B cell (primary cell): ENCODE results near the gene NOXA1. TPM values are rescaled to one million over a fixed set of nuclear protein-coding genes. Genes with fewer than 3 reads are reported as not detected.

Experiments
- ATAC-seq: fragments of 200-7000 bp; cut with Tn5 transposase; one replicate; pipeline ENCODE4 v1.10.0; 2021; ENCODE audit warnings: low read depth, mild to moderate bottlenecking, moderate number of reproducible peaks, moderate library complexity
- CTCF ChIA-PET: fragments of 350-600 bp; sonication (Branson Sonifier 250); formaldehyde crosslinking; loops from one replicate; lab custom pipeline; 2021; ENCODE audit warnings: antibody characterized with exemption, inconsistent platforms; lab: Charles Lee
- POLR2A ChIA-PET: fragments of 350-600 bp; sonication (Branson Sonifier 250); formaldehyde crosslinking; loops from one replicate; lab custom pipeline; 2021; ENCODE audit warnings: antibody characterized with exemption; lab: Charles Lee
- DNase-seq: peaks from one replicate; pipeline ENCODE4 v3.0.0; 2013
- H2AFZ ChIP-seq: 2 replicates; pipeline ENCODE4 v1.6.1; 2012; ENCODE audit warnings: mild to moderate bottlenecking, low read depth, low read length; ENCODE audit not compliant: insufficient read depth, poor library complexity, severe bottlenecking
- H3K27ac ChIP-seq, 2 donors: 1 replicate in 1 of 2; 2 replicates in 1 of 2; pipeline ENCODE4 v1.5.1; 2012 to 2013; ENCODE audit warnings: low read length in 2 of 2, mild to moderate bottlenecking in 2 of 2, moderate library complexity in 1 of 2
- H3K27me3 ChIP-seq, 4 experiments: fragments of 200-600 bp in 1 of 4; sonication (generic) in 1 of 4; replicated peaks in 1 of 4; 1 replicate in 2 of 4; 2 replicates in 2 of 4; pipeline versions ENCODE4 v1.6.1 to v1.7.0; 2013 to 2016; ENCODE audit warnings: low read length in 3 of 4, mild to moderate bottlenecking in 2 of 4, mixed read lengths in 1 of 4, moderate library complexity in 1 of 4; ENCODE audit not compliant: insufficient read depth in 4 of 4, control insufficient read depth in 3 of 4; ENCODE audit errors: control extremely low read depth in 1 of 4
- H3K36me3 ChIP-seq, 2 experiments: replicated peaks in 1 of 2; 1 replicate in 1 of 2; 2 replicates in 1 of 2; pipeline versions ENCODE4 v1.6.1 to v1.7.1; 2013; ENCODE audit warnings: low read length in 1 of 2; ENCODE audit not compliant: insufficient read depth in 2 of 2, control insufficient read depth in 1 of 2; ENCODE audit errors: control extremely low read depth in 1 of 2, extremely low read depth in 1 of 2
- H3K4me1 ChIP-seq, 2 donors: fragments of 200-600 bp in 1 of 2; sonication (generic) in 1 of 2; 1 replicate in 1 of 2; 2 replicates in 1 of 2; pipeline versions ENCODE4 v1.5.1 to v1.6.1; 2013 to 2017; ENCODE audit warnings: low read length in 2 of 2; ENCODE audit not compliant: control insufficient read depth in 2 of 2, insufficient read depth in 2 of 2
- H3K4me2 ChIP-seq: replicated peaks from 2 replicates; pipeline ENCODE3; 2012; ENCODE audit warnings: mild to moderate bottlenecking, low read depth, low read length; ENCODE audit not compliant: poor library complexity, severe bottlenecking
- H3K4me3 ChIP-seq, 5 experiments: fragments of 200-600 bp in 1 of 5; sonication (generic) in 1 of 5; 1 replicate in 3 of 5; 2 replicates in 2 of 5; pipeline versions ENCODE4 v1.5.1 to v1.7.0; 2011 to 2016; ENCODE audit warnings: low read length in 4 of 5, mild to moderate bottlenecking in 4 of 5, low read depth in 2 of 5, control low read depth in 1 of 5, moderate library complexity in 1 of 5; ENCODE audit not compliant: insufficient read depth in 1 of 5; ENCODE audit errors: control extremely low read depth in 1 of 5, extremely low read depth in 1 of 5
- H3K79me2 ChIP-seq: fragments of 200-600 bp; sonication (generic); one replicate; pipeline ENCODE4 v1.6.0; 2016; ENCODE audit warnings: low read length; ENCODE audit not compliant: control insufficient read depth, insufficient read depth
- H3K9ac ChIP-seq: fragments of 200-600 bp; sonication (generic); 2 replicates; pipeline ENCODE4 v1.6.1; 2017; ENCODE audit warnings: mild to moderate bottlenecking, low read length, moderate library complexity
- H3K9me3 ChIP-seq, 3 donors: one replicate each; pipeline versions ENCODE4 v1.6.1 to v1.7.1; 2013; ENCODE audit warnings: low read length in 2 of 3; ENCODE audit not compliant: control insufficient read depth in 2 of 3, insufficient read depth in 1 of 3; ENCODE audit errors: control extremely low read depth in 1 of 3
- H4K20me1 ChIP-seq: 2 replicates; pipeline ENCODE4 v1.6.0; 2012; ENCODE audit warnings: mild to moderate bottlenecking, low read length; ENCODE audit not compliant: insufficient read depth, control insufficient read depth, poor library complexity, severe bottlenecking
- H3K27ac Mint-ChIP-seq: one replicate; pipeline ENCODE4 v1.8.0; 2021; ENCODE audit warnings: mixed read lengths
- H3K27me3 Mint-ChIP-seq: one replicate; pipeline ENCODE4 v1.8.0; 2021; ENCODE audit warnings: mixed read lengths
- H3K4me1 Mint-ChIP-seq: one replicate; pipeline ENCODE4 v1.8.0; 2021; ENCODE audit warnings: mixed read lengths
- H3K4me3 Mint-ChIP-seq: one replicate; pipeline ENCODE4 v1.8.0; 2021; ENCODE audit warnings: mixed read lengths
- H3K9me3 Mint-ChIP-seq: one replicate; pipeline ENCODE4 v1.8.0; 2022; ENCODE audit warnings: mixed read lengths; ENCODE audit not compliant: insufficient read depth
- EZH2 ChIP-seq: IDR thresholded peaks from 2 replicates; pipeline ENCODE4 v1.6.1; 2012; ENCODE audit warnings: borderline replicate concordance, low read depth, mild to moderate bottlenecking, moderate library complexity, low read length; ENCODE audit not compliant: insufficient read depth, poor library complexity, severe bottlenecking
- WGBS: methylation state at CpG from one replicate; pipeline ENCODE4 v1.1.5; 2013; ENCODE audit warnings: missing lambda C conversion rate; ENCODE audit not compliant: insufficient coverage; 5-methylcytosine and 5-hydroxymethylcytosine counted together
- intact Hi-C: fragments of 100-400 bp; cut with micrococcal nuclease; formaldehyde crosslinking; loops from one replicate; pipeline ENCODE4 v1.10.0; 2022
- polyA plus RNA-seq: library from polyadenylated mRNA; depleted of rRNA; stranded (reverse); fragments of >200 nt; gene quantifications from 2 replicates; pipeline ENCODE4 v1.2.3, GENCODE V29; 2012
- total RNA-seq, 2 donors: library from RNA; stranded (reverse); fragments of 120-200 nt in 1 of 2; gene quantifications; 1 replicate in 1 of 2; 2 replicates in 1 of 2; pipeline versions ENCODE4 v1.2.3 to v1.2.4, GENCODE V29; 2013 to 2022
- TF ChIP-seq, protein P1 (sequence below): fragments of 200-600 bp; IDR thresholded peaks from one replicate; pipeline ENCODE4 v1.8.0; 2022; ENCODE audit warnings: antibody characterized with exemption, mild to moderate bottlenecking

Gene NOXA1
- total and polyA plus RNA-seq, 2 donors (not counting 1 experiment from before 2014, with no cell fraction given): 5.7 to 7.7 TPM

DNA sequence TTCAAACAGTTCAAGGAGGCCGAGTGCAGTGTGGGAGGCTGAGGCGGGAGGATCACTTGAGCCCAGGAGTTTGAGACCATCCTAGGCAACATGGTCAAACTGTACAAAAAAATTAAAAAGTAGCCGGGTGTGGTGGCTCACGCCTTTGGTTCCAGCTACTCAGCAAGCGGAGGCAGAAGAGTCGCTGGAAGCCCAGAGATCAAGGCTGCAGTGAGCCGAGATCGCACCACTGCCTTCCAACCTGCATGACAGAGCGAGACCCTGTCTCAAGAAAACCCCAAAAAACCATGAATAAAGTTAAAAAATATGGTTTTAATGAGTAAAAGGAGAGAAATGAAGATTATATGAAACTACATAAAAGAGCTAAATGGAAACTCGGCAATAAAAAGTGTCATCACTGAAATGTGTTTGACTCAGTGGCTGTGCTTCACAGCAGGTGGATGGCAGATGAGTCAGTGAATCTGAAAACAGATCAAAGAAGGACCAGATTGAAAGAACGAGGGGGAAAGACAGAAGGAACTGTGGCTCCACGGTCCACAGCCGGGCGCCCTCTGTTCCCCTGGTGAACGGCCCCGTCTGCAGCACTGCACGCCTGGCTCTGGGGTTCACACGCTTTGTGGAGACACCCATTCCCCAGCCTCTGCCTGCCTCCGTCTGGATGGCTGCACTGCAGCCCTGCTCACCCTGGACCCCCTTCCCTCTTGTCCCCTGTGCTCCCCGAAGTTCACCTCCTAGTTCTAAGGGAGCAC is 25.3 kb upstream of the NOXA1 start:
- Mint-ChIP-seq H3K9me3 (no peaks in the 10 kb centered on the region), H3K4me1 (peaks cover 26% of the 10 kb centered on the region), H3K4me3 (no peak overlapping the region), H3K27ac (no peak overlapping the region), H3K27me3 (no peaks in the 10 kb centered on the region)
- Histone ChIP-seq H3K4me1 (peaks cover 9 to 17% of the 10 kb centered on the region in 2 donors), H2AFZ (no peak overlapping the region), H3K79me2 (no peaks in the 10 kb centered on the region), H3K4me2 (no peak overlapping the region), H3K9me3 (peaks cover 0 to 36% (median 4%) of the 10 kb centered on the region in 3 donors), H3K27me3 (no peaks in the 10 kb centered on the region), H3K4me3 (no peak overlapping the region), H3K9ac (no peak overlapping the region), H3K36me3 (no peaks in the 10 kb centered on the region), H4K20me1 (peaks cover 4% of the 10 kb centered on the region), H3K27ac (no peak overlapping the region)
- ChIA-PET POLR2A (no interaction called here), CTCF (no interaction called here)
- WGBS: 81% methylated on average over 16 of the region's 20 CpGs
- DNase-seq (no peak), ATAC-seq (no peak)
- intact Hi-C loops: no loop called here
- TF ChIP-seq EZH2: no peak
- TF ChIP-seq, protein P1, sequence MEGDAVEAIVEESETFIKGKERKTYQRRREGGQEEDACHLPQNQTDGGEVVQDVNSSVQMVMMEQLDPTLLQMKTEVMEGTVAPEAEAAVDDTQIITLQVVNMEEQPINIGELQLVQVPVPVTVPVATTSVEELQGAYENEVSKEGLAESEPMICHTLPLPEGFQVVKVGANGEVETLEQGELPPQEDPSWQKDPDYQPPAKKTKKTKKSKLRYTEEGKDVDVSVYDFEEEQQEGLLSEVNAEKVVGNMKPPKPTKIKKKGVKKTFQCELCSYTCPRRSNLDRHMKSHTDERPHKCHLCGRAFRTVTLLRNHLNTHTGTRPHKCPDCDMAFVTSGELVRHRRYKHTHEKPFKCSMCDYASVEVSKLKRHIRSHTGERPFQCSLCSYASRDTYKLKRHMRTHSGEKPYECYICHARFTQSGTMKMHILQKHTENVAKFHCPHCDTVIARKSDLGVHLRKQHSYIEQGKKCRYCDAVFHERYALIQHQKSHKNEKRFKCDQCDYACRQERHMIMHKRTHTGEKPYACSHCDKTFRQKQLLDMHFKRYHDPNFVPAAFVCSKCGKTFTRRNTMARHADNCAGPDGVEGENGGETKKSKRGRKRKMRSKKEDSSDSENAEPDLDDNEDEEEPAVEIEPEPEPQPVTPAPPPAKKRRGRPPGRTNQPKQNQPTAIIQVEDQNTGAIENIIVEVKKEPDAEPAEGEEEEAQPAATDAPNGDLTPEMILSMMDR: no peak

DNA sequence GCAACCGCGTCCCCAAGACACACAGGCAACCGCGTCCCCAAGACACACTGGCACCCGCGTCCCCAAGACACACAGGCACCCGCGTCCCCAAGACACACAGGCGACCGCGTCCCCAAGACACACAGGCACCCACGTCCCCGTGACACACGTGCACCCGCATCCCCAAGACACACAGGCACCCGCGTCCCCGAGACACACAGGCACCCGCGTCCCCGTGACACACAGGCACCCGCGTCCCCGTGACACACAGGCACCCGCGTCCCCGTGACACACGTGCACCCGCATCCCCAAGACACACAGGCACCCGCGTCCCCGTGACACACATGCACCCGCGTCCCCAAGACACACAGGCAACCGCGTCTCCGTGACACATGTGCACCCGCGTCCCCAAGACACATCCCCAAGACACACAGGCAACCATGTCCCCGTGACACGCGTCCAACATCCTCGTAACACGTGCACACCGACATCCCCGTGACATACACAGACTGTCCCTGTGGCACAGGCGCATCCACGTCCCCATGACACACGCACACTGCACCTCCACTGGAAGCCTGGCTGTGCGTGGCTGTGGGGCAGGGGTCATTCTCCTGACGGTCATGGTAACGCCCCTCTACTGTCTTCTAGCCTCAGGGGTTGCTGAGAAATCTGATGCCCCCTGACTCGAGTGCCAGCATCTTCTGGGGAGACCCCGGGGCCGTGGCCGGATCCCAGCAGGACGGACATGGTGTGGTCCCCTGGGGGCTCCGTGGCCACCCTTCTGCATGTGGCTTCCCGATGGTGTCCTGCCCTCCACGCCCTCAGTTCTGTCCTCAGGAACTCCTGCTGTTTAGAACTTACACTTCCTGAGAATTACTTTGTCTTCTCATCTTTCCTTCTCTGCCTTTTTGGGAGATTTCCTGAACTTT is 24.4 kb upstream of the NOXA1 start:
- Mint-ChIP-seq H3K27ac (no peak overlapping the region), H3K9me3 (no peaks in the 10 kb centered on the region), H3K4me1 (peaks cover 26% of the 10 kb centered on the region), H3K4me3 (no peak overlapping the region), H3K27me3 (no peaks in the 10 kb centered on the region)
- TF ChIP-seq EZH2: no peak
- TF ChIP-seq, protein P1: no peak
- no peak for DNase-seq
- Histone ChIP-seq H3K4me2 (no peak overlapping the region), H3K4me3 (no peak overlapping the region), H3K4me1 (peaks cover 9 to 17% of the 10 kb centered on the region in 2 donors), H2AFZ (no peak overlapping the region), H3K9ac (no peak overlapping the region), H3K27me3 (no peaks in the 10 kb centered on the region), H3K27ac (no peak overlapping the region), H4K20me1 (peaks cover 4% of the 10 kb centered on the region), H3K79me2 (no peaks in the 10 kb centered on the region), H3K9me3 (peaks cover 0 to 42% (median 4%) of the 10 kb centered on the region in 3 donors), H3K36me3 (no peaks in the 10 kb centered on the region)
- POLR2A ChIA-PET: no interaction called here
- WGBS: 95% methylated on average over 60 of the region's 60 CpGs
- CTCF ChIA-PET: no interaction called here
- ATAC-seq: no peak
- intact Hi-C loops: no loop called here
